EL (cell line): ENCODE results near the gene POLR3A.
"Not testable (repeated sequence)": the region's sequence is repeated elsewhere in the genome, so short reads cannot be mapped to it uniquely, and the experiment has no call there.

Source experiments
- DNase-seq: peaks from one replicate; pipeline ENCODE4 v3.0.0-alpha.2; 2016

POLR3A gene

DNA sequence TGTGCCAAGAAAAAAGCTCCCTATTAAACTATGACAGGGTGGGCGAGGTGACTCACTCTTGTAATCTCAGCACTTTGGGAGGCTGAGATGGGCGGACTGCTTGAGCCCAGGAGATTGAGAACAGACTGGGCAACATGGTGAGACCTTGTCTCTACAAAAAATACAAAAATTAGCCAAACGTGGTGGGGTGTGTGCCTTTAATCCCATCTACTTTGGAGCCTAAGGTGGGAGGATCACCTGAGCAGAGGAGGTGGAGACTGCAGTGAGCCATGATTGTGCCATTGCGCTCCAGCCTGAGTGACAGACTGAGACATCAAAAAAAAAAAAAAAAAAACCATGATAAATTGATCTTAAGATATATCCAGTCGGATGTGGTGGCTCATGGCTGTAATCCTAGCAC, 11.5 kb downstream of the POLR3A start:
- DNase-seq = no peak

DNA sequence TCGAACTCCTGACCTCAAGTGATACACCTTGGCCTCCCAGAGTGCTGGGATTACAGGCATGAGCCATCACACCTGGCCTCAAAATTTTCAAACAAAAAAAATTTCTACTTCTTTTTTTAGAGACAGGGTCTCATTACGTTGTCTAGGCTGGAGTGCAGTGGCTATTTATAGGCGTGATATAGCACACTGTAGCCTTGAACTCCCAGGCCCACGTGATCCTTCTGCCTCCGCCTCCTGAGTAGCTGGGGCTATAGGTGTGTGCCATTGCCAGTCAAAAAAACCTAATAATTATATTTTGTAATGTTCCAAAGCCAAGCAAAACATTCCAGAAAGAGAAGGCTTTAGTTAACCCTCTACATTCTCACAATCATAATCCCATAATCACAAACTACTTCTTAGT, 13.8 kb downstream of the POLR3A start:
- no peak for DNase-seq

GRCh38 chr10:78013564-78013963, 15.8 kb downstream of the POLR3A start:
- no peak for DNase-seq

DNA sequence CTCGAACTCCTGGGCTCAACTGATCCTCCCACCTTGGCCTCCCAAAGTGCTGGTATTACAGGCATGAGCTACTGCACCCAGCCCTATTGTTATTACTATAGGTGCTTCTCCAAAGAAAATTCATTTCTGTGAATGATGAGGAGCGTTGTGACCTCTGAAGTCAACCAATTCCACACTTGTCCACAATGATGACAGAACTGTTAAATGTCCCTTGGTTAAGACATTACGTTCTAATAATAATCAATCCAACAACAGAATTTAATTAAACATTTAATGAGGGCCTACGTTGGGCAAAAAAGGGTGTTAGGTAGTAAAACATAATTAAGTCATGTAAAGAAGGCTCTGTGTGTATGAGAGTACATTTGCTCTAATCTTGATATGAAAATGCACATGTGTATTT, 18.2 kb downstream of the POLR3A start:
- no peak for DNase-seq

DNA sequence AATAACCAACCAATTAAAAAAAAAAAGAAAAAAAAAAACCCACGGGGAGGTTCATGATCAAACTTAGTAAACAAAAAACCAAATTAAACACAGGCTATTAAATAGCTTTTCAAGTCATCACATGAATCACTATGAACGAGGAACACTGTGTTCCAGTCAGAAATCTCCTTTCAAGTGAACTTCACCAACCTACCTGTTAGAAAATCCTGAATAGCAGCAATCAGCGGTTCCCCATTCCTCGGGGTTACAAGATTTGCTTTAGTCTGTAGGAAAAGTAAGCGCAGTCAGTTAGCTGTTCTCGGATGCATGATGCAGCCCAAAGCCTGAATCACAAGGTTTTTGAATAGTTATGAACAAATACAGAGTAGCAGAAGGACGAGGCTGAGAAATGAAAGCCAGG, 19.0 kb downstream of the POLR3A start:
- no peak for DNase-seq

DNA sequence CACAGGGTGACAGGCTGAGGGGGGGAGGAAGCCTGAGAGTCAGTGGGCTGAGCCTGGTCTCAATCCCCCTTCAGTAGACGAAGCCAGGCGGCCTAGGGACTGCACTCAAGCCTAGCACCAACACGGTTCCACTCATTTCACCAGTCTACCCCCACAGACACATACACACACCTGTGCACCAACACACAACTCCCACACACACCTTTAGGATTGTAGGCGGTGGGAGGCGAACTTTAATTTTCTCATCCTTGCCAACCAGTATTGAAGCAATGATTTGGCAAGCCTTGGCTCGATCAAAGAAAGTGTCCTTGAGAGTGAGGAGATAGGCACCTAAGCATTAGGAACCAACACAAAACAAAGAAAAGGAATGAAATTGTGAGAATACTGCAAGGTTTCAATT, 19.7 kb downstream of the POLR3A start:
- no peak for DNase-seq

- DNase-seq = no peak
Measured at GRCh38 chr10:78007172-78007571, 22.1 kb downstream of the POLR3A start.

DNA sequence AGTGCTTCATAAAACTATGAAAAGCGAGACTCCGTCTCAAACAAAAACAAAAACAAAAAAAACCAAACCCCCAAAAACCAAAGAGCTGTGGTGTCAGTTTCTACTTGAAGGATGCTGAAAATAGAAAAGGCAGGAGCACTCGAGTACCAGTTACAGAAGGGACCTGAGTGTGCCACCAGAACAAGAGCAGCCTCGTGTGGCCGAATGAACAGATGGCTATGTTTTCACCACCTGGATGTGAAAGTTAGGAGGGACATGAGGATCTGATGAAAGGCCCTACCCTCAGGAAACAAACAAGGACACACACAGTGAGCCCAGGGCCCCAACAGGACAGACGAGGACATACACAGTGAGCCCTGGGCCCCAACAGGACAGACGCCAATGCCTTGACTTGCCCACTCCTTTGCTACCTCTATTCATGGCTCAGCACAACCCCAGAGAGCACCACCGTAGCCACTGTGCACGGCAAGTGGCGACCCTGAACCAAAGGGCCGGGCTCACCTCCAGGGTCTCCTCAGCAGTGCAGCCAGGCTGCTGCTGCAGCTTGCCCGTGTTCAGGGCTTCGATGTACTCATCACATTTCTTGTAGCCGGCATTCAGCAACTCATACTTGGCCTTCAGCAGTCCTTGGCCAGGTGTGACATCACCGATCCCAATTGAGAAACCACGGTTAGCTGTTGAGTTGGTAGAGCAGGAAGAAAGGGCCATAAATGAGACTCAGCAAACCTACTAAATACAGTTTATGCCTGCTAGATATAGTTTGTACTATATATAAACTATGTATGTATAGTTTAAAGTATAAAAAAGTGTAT, 24.9 kb downstream of the POLR3A start:
- no peak for DNase-seq

- no peak for DNase-seq
Measured at GRCh38 chr10:78002541-78003288, 26.6 kb downstream of the POLR3A start.

GRCh38 chr10:78000956-78001472, 28.3 kb downstream of the POLR3A start:
- no peak for DNase-seq

DNA sequence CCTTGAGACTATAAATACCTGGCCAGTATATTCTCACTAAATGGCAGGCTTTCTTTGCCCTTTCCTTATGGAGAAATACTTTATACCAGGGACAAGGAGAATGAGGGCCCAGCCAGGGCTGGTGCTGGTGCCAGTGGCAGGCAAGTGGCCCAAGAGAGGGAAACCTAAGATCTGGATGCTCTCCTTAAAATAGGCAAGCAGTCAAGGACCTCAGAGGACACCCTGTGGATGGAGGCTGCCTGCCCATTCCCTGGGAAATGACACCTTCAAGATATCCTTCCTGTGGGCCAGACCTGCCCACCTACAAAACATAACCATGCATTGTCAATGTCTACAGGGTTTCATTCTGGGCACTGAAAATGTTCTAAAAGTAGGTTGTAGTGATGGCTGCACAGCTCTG, 29.1 kb downstream of the POLR3A start:
- DNase-seq = no peak

DNA sequence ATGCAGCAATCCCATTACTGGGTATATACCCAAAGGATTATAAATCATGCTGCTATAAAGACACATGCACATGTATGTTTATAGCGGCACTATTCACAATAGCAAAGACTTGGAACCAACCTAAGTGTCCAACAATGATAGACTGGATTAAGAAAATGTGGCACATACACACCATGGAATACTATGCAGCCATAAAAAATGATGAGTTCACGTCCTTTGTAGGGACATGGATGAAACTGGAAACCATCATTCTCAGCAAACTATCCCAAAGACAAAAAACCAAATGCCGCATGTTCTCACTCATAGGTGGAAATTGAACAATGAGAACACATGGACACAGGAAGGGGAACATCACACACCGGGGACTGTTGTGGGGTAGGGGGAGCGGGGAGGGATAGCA, 30.5 kb downstream of the POLR3A start:
- not testable (repeated sequence) for DNase-seq

- DNase-seq = no peak
Measured at GRCh38 chr10:77993620-77994019, 35.7 kb downstream of the POLR3A start.

GRCh38 chr10:77989081-77989724, 40.1 kb downstream of the POLR3A start:
- no peak for DNase-seq

- DNase-seq = no peak
Measured at GRCh38 chr10:77987671-77988255, 41.6 kb downstream of the POLR3A start.

DNA sequence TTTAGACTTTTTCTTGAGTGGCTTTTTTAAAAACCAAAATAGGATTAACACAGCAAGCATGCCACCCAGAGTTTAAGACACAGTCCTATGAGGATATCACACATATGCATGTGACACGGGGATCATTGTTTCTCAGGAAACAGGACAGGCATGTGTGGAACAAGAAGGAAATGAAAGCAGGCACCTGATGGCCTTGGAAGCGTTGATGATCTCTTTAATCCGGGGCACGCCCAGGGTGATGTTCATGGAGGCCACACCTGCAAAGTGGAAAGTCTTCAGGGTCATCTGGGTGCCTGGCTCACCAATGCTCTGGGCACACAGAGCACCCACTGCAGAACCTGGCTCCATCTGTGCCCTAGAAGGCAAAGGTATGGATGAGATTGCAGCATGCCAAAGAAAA, 44.3 kb downstream of the POLR3A start:
- no peak for DNase-seq

- DNase-seq = peak; percentile 56
Measured at GRCh38 chr10:77983384-77984341, 45.7 kb downstream of the POLR3A start.

- DNase-seq = no peak
Measured at GRCh38 chr10:77981281-77981680, 48.0 kb downstream of the POLR3A start.

DNA sequence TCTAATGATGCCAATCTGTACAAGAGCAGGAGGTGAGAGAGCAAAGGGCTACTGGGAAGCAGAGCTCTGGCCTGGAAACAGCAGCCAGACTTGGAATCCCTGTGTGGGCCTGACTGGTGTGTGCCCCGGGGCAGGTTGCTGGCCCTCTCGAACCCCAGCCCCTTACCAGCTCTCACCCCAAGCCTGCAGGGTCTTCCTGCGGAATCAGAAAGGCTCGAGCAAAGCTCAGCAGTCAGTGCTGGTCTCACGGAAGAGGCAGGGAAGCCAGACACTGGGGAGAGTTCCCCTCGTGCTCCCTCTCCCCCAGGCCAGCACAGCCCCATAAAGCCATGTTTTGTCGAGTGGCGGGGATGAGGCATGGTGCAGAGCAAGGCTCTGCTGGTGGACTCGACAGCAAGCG, 50.1 kb downstream of the POLR3A start:
- DNase-seq = no peak

DNA sequence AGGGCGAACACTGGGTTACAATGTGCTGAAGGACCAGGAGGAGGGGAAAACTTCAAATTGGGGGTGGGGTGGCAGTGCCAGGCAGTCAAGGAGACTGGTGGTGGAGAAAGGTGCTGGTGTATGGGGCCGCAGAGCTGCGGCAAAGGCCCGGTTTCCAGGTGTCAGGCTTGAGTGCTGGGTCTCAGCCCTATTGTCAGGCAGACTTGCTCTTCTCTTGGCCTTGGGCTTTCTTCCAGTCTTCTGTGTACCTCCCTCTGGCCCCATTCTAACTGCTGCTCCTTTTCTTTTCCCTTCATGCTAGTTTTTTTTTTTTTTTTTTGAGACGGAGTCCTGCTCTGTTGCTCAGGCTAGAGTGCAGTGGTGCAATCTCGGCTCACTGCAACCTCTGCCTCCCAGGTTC, 51.0 kb downstream of the POLR3A start:
- DNase-seq = no peak

DNA sequence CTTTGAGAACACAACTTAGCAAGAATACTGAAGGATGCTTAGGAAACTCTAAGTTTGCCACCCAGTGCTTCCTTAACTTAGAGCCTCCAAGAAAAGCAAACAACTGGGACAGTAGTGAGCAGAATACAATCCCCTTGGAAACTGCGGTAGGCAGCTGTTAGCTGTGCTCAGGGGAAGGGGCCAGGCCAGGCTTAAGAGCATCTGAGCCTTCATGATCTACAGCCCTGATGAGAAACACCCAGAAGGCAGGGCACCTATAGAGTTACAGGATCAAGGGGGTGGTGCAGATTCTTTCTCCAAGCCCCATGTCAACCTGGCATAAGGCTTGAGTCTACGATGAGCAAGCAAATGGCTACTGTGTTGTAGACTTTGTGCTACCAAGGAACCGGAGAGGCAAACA, 51.4 kb downstream of the POLR3A start:
- no peak for DNase-seq

GRCh38 chr10:77977016-77977415, 52.3 kb downstream of the POLR3A start:
- no peak for DNase-seq
